Measurements from ENCODE around the gene CCDC15.

DNA sequence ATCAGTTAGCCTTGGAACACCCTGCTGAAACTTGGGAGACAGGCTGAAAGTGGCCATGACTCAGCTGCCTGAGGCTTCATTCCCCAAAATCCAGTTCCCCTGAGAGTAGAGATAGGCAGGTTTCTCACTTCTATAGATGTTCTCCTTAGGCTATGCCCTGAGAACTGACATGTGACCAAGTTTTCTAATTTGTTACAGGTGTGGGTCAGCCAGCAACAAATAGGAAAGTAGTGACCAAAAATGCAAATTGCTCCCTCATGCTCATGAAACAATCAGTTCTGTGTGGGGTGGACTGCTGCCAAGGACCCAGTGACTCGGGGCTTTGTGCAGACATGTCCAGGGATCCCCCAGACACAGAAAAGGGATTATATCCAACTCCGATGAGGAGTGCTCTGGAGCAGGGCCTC, 7.3 kb upstream of the CCDC15 start:
- TF ChIP-seq JUNB (IDR thresholded peaks at IDR 0.05; ENCODE audit: unreplicated experiment) (no peak), POLR2AphosphoS5 (IDR thresholded peaks at IDR 0.05; ENCODE audit: low read depth) (no peak), EZH2 (IDR thresholded peaks at IDR 0.05; ENCODE audit: low read depth, unreplicated experiment) (no peak), EZH2phosphoT487 (IDR thresholded peaks at IDR 0.05; ENCODE audit: unreplicated experiment) (no peak), ZNF114 (CRISPR knock-in tag; IDR thresholded peaks at IDR 0.05) (no peak), CREB1 (CRISPR knock-in tag; IDR thresholded peaks at IDR 0.05; ENCODE audit: low read depth) (no peak), NANOG (IDR thresholded peaks at IDR 0.05; ENCODE audit: borderline replicate concordance) (no peak), ETS1 (IDR thresholded peaks at IDR 0.05) (no peak), STAT1 (IDR thresholded peaks at IDR 0.05; ENCODE audit: unreplicated experiment) (no peak), ZNF331 (CRISPR knock-in tag; IDR thresholded peaks at IDR 0.05; ENCODE audit: low read depth) (no peak)
- TF ChIP-seq, protein P1, sequence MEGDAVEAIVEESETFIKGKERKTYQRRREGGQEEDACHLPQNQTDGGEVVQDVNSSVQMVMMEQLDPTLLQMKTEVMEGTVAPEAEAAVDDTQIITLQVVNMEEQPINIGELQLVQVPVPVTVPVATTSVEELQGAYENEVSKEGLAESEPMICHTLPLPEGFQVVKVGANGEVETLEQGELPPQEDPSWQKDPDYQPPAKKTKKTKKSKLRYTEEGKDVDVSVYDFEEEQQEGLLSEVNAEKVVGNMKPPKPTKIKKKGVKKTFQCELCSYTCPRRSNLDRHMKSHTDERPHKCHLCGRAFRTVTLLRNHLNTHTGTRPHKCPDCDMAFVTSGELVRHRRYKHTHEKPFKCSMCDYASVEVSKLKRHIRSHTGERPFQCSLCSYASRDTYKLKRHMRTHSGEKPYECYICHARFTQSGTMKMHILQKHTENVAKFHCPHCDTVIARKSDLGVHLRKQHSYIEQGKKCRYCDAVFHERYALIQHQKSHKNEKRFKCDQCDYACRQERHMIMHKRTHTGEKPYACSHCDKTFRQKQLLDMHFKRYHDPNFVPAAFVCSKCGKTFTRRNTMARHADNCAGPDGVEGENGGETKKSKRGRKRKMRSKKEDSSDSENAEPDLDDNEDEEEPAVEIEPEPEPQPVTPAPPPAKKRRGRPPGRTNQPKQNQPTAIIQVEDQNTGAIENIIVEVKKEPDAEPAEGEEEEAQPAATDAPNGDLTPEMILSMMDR (conservative IDR thresholded peaks at IDR 0.05; ENCODE audit: low read depth in 2 of 2): no peak
- TF ChIP-seq, protein P2, sequence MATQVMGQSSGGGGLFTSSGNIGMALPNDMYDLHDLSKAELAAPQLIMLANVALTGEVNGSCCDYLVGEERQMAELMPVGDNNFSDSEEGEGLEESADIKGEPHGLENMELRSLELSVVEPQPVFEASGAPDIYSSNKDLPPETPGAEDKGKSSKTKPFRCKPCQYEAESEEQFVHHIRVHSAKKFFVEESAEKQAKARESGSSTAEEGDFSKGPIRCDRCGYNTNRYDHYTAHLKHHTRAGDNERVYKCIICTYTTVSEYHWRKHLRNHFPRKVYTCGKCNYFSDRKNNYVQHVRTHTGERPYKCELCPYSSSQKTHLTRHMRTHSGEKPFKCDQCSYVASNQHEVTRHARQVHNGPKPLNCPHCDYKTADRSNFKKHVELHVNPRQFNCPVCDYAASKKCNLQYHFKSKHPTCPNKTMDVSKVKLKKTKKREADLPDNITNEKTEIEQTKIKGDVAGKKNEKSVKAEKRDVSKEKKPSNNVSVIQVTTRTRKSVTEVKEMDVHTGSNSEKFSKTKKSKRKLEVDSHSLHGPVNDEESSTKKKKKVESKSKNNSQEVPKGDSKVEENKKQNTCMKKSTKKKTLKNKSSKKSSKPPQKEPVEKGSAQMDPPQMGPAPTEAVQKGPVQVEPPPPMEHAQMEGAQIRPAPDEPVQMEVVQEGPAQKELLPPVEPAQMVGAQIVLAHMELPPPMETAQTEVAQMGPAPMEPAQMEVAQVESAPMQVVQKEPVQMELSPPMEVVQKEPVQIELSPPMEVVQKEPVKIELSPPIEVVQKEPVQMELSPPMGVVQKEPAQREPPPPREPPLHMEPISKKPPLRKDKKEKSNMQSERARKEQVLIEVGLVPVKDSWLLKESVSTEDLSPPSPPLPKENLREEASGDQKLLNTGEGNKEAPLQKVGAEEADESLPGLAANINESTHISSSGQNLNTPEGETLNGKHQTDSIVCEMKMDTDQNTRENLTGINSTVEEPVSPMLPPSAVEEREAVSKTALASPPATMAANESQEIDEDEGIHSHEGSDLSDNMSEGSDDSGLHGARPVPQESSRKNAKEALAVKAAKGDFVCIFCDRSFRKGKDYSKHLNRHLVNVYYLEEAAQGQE (IDR thresholded peaks at IDR 0.05; ENCODE audit: unreplicated experiment): no peak
- TF ChIP-seq, protein P3, sequence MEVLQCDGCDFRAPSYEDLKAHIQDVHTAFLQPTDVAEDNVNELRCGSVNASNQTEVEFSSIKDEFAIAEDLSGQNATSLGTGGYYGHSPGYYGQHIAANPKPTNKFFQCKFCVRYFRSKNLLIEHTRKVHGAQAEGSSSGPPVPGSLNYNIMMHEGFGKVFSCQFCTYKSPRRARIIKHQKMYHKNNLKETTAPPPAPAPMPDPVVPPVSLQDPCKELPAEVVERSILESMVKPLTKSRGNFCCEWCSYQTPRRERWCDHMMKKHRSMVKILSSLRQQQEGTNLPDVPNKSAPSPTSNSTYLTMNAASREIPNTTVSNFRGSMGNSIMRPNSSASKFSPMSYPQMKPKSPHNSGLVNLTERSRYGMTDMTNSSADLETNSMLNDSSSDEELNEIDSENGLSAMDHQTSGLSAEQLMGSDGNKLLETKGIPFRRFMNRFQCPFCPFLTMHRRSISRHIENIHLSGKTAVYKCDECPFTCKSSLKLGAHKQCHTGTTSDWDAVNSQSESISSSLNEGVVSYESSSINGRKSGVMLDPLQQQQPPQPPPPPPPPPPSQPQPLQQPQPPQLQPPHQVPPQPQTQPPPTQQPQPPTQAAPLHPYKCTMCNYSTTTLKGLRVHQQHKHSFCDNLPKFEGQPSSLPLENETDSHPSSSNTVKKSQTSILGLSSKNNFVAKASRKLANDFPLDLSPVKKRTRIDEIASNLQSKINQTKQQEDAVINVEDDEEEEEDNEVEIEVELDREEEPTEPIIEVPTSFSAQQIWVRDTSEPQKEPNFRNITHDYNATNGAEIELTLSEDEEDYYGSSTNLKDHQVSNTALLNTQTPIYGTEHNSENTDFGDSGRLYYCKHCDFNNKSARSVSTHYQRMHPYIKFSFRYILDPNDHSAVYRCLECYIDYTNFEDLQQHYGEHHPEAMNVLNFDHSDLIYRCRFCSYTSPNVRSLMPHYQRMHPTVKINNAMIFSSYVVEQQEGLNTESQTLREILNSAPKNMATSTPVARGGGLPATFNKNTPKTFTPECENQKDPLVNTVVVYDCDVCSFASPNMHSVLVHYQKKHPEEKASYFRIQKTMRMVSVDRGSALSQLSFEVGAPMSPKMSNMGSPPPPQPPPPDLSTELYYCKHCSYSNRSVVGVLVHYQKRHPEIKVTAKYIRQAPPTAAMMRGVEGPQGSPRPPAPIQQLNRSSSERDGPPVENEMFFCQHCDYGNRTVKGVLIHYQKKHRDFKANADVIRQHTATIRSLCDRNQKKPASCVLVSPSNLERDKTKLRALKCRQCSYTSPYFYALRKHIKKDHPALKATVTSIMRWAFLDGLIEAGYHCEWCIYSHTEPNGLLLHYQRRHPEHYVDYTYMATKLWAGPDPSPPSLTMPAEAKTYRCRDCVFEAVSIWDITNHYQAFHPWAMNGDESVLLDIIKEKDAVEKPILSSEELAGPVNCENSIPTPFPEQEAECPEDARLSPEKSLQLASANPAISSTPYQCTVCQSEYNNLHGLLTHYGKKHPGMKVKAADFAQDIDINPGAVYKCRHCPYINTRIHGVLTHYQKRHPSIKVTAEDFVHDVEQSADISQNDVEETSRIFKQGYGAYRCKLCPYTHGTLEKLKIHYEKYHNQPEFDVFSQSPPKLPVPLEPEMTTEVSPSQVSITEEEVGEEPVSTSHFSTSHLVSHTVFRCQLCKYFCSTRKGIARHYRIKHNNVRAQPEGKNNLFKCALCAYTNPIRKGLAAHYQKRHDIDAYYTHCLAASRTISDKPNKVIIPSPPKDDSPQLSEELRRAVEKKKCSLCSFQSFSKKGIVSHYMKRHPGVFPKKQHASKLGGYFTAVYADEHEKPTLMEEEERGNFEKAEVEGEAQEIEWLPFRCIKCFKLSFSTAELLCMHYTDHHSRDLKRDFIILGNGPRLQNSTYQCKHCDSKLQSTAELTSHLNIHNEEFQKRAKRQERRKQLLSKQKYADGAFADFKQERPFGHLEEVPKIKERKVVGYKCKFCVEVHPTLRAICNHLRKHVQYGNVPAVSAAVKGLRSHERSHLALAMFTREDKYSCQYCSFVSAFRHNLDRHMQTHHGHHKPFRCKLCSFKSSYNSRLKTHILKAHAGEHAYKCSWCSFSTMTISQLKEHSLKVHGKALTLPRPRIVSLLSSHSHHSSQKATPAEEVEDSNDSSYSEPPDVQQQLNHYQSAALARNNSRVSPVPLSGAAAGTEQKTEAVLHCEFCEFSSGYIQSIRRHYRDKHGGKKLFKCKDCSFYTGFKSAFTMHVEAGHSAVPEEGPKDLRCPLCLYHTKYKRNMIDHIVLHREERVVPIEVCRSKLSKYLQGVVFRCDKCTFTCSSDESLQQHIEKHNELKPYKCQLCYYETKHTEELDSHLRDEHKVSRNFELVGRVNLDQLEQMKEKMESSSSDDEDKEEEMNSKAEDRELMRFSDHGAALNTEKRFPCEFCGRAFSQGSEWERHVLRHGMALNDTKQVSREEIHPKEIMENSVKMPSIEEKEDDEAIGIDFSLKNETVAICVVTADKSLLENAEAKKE (CRISPR knock-in tag; IDR thresholded peaks at IDR 0.05): no peak
